Measurements from ENCODE around the gene FLT1. TPM values are rescaled to one million over a fixed set of nuclear protein-coding genes. Genes with fewer than 3 reads are reported as not detected.

The FLT1 gene
- total RNA-seq, 3 donors from 2014 or later: 17.0 to 44.6 (median 29.0) TPM

DNA sequence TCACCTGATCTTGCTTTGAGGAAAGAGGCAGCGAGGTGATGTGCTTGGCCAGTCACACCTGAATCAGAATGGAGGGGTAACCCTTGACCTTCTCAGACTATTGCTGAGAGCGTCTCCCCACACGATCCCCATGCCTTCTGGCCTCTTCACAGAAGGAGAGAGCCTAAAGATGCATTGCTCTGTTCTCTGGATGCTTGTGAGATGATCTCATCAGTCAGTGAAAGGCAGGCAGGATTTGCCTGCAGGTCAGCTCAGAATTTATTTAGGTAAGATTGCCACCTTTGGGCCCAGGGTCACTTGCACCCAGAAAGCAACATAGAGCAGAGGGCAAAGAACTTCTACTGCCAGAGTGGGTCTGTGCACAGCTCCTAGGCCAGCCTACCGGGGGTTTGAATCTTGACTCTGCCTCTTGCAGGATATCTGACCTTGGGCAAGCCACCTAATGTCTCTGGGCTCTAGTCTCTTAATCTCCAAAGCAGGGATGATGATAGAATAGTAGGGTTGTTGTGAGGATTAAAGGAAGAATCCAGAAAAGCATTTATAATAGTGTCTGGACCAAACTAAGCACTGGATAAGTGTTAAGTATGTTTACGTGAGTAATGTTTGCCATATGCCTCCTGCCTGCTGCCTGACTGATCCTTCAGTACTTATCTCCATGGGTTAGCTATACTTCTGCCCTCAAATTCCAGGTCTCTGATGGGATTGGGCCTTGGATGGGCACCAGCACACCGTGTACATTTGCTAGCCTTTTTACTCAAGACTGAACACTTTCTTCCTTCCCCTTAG is 8.4 kb upstream of the FLT1 start:
- Histone ChIP-seq H3K4me1 (no peaks in the 10 kb centered on the region), H3K9me3 (no peaks in the 10 kb centered on the region), H3K27me3 (peaks cover 0 to 4% of the 10 kb centered on the region in 2 donors), H3K27ac (no peak overlapping the region), H3K4me3 (no peak overlapping the region), H3K36me3 (no peaks in the 10 kb centered on the region)
- TF ChIP-seq, protein P1, sequence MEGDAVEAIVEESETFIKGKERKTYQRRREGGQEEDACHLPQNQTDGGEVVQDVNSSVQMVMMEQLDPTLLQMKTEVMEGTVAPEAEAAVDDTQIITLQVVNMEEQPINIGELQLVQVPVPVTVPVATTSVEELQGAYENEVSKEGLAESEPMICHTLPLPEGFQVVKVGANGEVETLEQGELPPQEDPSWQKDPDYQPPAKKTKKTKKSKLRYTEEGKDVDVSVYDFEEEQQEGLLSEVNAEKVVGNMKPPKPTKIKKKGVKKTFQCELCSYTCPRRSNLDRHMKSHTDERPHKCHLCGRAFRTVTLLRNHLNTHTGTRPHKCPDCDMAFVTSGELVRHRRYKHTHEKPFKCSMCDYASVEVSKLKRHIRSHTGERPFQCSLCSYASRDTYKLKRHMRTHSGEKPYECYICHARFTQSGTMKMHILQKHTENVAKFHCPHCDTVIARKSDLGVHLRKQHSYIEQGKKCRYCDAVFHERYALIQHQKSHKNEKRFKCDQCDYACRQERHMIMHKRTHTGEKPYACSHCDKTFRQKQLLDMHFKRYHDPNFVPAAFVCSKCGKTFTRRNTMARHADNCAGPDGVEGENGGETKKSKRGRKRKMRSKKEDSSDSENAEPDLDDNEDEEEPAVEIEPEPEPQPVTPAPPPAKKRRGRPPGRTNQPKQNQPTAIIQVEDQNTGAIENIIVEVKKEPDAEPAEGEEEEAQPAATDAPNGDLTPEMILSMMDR (IDR thresholded peaks at IDR 0.05): no peak
- TF ChIP-seq POLR2A (IDR thresholded peaks at IDR 0.05) (no peak), POLR2AphosphoS5 (IDR thresholded peaks at IDR 0.05) (no peak)
- intact Hi-C loops (cut with DNase I; ENCODE audit: low total_unique reads): no loop called here
- no peak for DNase-seq (ENCODE audit: low spot score in 2 of 2)

DNA sequence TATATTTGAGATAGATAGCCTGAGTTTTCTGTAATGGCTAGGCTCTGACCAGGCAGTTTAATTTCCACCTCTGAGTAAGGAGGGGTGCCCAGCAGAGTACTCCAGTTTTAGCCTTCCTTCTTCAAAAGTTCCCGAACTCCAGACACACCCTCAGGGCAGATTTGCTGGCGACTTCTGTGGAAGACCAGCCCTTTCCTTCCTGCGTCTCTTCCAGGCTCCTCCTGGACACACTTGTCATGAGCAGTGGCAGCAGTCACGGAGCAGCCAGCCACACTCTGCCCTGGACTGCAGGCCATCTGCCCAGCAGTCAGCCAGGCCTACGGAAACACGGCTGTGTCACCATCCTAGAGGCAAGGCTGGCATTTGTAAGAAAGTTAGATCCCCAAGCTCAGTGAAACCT is 6.6 kb upstream of the FLT1 start:
- no peaks in the 10 kb centered on the region for H3K4me1 ChIP-seq
- H3K27me3 ChIP-seq: peaks cover 0 to 6% of the 10 kb centered on the region in 2 donors
- H3K36me3 ChIP-seq: no peaks in the 10 kb centered on the region
- no peak overlapping the region for H3K27ac ChIP-seq
- TF ChIP-seq POLR2A (IDR thresholded peaks at IDR 0.05): no peak
- TF ChIP-seq, protein P1 (IDR thresholded peaks at IDR 0.05): no peak
- TF ChIP-seq POLR2AphosphoS5 (IDR thresholded peaks at IDR 0.05): no peak
- no peak for DNase-seq (ENCODE audit: low spot score in 2 of 2)
- intact Hi-C loops (cut with DNase I; ENCODE audit: low total_unique reads): no loop called here
- H3K9me3 ChIP-seq: no peaks in the 10 kb centered on the region
- no peak overlapping the region for H3K4me3 ChIP-seq

DNA sequence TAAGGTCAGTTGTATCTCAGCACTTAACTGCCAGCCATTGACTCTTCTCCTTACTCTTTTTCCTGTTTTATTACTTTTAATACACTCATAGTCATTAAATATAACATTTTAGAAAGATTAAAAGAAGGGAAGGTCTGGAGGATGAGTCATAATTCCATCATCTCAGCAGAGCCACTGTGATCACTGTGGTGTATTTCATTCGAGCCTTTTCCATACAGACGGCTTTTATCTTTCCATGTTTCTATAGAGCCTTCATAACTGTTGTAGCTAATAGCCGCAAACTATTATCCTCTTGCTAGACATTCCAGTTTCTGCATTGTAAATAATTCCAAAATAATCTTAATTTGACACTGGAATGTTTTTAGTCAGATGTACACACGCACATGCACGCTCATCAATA is 4.7 kb upstream of the FLT1 start:
- no peak for DNase-seq (ENCODE audit: low spot score in 2 of 2)
- intact Hi-C loops (cut with DNase I; ENCODE audit: low total_unique reads): no loop called here
- no peak overlapping the region for H3K4me3 ChIP-seq
- H3K27me3 ChIP-seq: peaks cover 4 to 17% of the 10 kb centered on the region in 2 donors
- TF ChIP-seq POLR2AphosphoS5 (IDR thresholded peaks at IDR 0.05) (no peak), POLR2A (IDR thresholded peaks at IDR 0.05) (no peak)
- TF ChIP-seq, protein P1 (IDR thresholded peaks at IDR 0.05): no peak
- no peak overlapping the region for H3K27ac ChIP-seq
- H3K4me1 ChIP-seq: peaks cover 0 to 9% of the 10 kb centered on the region in 2 donors
- no peaks in the 10 kb centered on the region for H3K9me3 ChIP-seq
- H3K36me3 ChIP-seq: no peaks in the 10 kb centered on the region

DNA sequence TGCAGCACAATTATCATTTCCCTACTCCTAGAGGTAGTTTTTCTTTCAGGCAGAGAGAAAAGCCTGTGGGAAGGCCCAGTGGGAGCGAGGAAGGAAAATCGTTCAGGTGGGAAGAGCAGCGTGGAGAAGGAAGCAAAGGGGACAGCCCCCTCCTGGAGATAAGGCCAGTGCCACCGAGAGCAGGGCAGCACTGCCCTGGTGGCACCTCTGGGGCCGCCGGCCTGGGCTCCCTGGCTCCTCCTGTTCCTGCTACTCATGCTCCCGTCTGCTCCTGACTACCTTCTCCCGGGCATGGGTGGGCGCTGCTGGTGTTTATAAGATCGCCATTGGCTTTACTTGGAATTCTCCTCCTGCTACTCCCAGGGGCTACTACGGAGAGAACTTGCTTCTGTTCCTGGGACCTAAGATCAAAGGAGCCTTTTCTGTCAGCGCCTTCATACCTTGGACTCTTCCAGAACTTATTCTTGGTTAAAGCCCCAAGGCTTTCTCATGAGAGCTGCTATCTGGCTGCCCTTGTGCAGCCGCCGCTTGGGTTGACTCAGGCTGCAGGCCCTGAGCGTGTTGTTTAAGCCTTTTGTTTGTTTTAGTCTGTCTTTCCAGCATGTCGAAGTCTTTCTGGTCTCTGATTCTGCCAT is 3.7 kb upstream of the FLT1 start:
- intact Hi-C loops (cut with DNase I; ENCODE audit: low total_unique reads): no loop called here
- H3K36me3 ChIP-seq: no peaks in the 10 kb centered on the region
- TF ChIP-seq, protein P1 (IDR thresholded peaks at IDR 0.05): no peak
- TF ChIP-seq POLR2AphosphoS5 (IDR thresholded peaks at IDR 0.05) (no peak), POLR2A (IDR thresholded peaks at IDR 0.05) (no peak)
- H3K4me1 ChIP-seq: peaks cover 8 to 19% of the 10 kb centered on the region in 2 donors
- H3K27me3 ChIP-seq: peaks cover 12 to 23% of the 10 kb centered on the region in 2 donors
- H3K27ac ChIP-seq: no peak overlapping the region
- H3K9me3 ChIP-seq: no peaks in the 10 kb centered on the region
- no peak overlapping the region for H3K4me3 ChIP-seq
- DNase-seq (ENCODE audit: low spot score in 2 of 2): no peak

Data from breast epithelium (tissue), 4 donors.